Stimulated activated CD8-positive, alpha-beta memory T cell treated with anti-CD3 and anti-CD28 coated beads, Interleukin-7, amount 100 ng/mL, for 4 hours (primary cell): ENCODE measurements around the gene DBX1.
"Not testable (repeated sequence)": the region's sequence is repeated elsewhere in the genome, so short reads cannot be mapped to it uniquely, and the experiment has no call there.

Source experiments
- DNase-seq, 2 donors: peaks; one replicate each; pipeline ENCODE4 v3.0.0-alpha.2; 2020; ENCODE audit warnings: low read depth in 2 of 2

The DBX1 gene

GRCh38 chr11:20160425-20161229 lies at the start of gene DBX1:
Gene DBX1 (minus strand): TSS chr11:20160475. CDS start chr11:20160324, 151 bp downstream.
- no peak for DNase-seq

- no peak for DNase-seq
These were observed 48.4 kb upstream of the DBX1 start for GRCh38 chr11:20208622-20209111.

DNA sequence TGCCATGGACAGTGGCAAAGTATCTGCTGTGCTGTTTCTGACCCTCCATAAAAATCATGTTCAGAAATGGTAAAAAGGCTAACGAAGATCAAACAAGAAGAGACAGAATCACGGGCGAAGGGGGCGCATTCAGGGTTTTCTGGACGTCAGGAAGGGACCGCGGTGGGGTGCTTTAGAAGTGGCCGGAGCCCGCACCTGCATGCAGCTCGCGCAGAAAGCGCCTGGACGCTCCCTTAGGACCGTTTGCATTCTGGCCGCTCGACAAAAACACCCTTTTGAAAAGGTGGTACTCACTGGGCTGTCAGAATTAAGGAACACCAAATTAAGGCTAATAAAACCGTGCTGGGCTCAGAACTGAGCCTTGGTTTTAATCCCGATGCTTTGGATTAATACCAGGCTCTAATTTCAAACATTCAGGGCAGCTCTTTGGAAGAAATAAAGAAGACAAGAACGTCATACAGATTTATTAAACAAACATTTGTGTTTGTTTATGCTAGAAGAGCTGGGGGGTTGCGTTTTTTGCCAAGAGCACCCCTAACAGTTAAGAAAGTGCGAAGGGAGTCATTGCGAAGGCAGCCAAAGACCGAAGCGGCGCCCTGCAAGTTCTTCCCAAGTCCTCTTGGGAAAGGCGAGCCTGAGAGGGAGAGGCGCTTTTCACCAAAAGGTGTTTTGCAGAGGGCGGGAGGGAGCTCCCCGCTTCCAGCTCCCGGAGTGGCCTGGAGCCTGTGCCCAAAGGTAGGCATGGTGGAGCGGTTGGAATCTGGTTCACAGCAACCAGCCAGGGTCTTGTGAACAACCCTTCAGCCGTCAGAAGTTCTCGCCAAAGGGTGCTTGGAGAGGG lies 47.7 kb upstream of the DBX1 start:
- DNase-seq = no peak

DNA sequence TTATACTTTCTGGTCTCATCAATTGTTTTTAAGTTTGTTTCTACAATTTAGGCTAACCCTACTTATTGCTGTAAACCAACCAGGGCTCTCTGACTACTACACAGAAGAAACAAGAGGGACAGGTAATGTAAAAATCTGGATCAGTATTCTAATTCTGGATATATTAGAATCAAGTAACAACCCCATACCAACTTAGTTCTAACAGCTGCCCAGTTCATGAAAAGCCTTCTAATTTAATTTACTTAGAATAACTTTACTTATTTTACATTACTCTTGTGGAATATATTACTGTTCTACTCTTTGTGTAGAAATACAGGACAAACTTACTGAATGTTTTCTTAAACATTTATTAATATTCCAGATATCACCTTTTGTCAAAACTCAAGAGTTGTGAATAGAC lies 45.5 kb upstream of the DBX1 start:
- no peak for DNase-seq

DNA sequence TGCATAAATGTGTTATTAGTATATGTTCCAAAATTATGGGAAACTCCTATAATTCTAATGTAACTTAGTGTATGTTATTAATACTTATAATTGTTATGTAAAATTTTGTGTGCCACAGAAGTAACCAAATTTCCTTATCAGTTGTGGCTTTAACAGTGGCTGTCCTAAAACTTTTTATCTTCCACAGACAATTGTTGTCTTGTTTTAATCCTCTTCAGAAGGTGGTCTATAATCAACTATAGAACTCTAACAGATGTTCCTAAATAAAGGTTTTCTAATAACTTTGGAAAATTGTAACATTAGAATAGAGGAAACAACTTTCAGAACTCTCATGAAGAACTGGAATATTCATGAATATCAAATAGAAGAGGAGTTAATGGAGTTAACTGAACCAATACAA lies 44.4 kb upstream of the DBX1 start:
- DNase-seq = no peak

DNA sequence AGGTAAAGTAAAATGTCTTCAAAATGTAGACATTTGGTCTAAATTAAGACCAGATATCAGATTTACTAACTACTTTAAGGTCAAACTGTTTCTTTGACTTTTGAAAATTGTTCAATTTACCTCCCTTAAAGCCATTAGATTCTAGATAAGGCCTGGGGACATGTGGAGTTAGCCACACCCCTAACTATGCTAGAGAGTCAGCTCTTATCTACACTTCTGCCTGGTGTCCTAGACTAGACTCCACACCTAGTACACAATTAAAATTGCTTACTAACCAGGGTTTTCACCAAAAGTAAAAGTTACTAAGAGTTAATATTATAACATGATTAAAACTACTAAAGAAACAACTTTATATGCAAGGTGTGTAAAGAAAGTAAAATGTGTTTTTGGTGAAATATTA lies 43.6 kb upstream of the DBX1 start:
- DNase-seq = no peak

DNA sequence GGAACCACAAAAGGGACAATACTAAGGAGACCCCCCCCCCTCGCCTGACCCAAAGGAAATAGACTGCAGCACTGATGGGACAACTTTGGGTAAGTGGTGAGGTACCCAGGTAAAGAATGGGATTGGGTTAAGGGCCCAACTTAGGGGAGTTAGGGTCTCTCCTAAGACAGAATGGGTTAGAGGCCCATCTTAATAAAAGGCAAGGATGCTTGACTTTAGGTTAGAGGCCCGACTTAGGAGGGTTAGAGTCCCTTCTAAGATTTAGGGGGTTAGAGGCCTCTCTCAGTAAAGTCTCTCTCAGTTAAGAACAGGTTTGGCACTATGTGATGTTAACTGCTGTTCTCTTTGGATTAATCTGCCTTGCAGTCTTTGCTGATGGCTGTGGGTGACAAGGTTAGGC lies 41.0 kb upstream of the DBX1 start:
- DNase-seq = no peak

GRCh38 chr11:20200331-20200955 lies 40.2 kb upstream of the DBX1 start:
- DNase-seq = not testable (repeated sequence)

GRCh38 chr11:20197881-20198280 lies 37.6 kb upstream of the DBX1 start:
- DNase-seq = no peak

- DNase-seq = no peak
These were observed 34.2 kb upstream of the DBX1 start for GRCh38 chr11:20194470-20194869.

GRCh38 chr11:20193307-20193706 lies 33.0 kb upstream of the DBX1 start:
- no peak for DNase-seq

DNA sequence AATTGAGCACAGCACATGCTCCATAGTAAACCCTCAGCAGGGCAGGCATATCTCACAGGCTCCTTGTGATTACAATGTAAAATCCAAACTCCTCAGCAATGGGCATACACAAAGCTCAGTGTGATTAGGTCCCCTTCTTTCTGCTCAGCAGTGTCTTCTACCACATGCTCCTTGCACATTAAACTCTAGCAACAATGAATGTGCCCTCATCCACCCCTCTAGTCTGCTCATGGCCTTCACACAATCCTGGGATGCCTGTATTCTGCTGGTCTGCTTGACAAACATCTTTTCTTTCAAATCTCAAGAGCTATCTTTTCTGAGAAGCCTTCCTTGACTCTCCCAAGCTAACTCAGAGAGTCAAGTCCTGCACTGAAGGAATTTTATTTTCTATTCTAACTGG lies 32.4 kb upstream of the DBX1 start:
- DNase-seq = no peak

DNA sequence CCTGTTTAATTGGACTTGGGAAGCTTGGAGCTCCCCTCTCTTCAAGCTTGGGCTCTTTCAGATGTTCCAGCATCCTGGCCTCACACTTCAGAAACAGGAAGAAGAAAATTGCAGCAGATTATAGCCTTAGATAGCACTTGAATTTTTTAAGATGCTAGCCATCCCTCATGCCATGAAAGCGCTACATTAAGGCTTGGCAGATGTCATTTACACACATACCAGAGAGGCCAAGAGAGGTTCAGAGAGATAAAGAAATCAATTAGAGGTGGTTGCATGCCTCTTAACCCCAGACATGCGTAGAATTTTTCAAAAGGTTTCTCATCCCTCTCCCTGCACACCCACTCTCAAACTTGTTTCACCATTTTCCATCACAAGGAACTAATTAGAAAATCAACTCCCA lies 31.9 kb upstream of the DBX1 start:
- DNase-seq = no peak

GRCh38 chr11:20178976-20179375 lies 18.7 kb upstream of the DBX1 start:
- DNase-seq = no peak

DNA sequence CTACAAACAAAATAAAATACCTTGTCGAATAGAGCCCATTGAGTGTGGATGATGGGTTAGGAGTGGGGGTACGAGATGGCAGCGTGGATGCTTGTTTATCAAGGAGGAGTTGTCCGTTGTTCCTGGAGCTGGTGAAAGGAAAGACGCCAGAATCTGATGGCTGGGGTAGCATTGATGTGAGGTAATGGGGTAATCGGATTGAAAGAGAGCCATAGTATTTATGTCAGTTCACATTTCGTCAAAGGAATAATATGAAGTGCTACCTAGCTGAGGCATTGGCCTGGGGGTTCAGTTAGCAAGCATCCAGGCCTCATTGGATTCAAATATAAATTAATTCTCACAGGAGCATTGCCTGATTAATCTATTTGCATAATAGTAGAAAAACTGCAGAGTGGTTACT lies 16.9 kb upstream of the DBX1 start:
- DNase-seq = no peak

DNA sequence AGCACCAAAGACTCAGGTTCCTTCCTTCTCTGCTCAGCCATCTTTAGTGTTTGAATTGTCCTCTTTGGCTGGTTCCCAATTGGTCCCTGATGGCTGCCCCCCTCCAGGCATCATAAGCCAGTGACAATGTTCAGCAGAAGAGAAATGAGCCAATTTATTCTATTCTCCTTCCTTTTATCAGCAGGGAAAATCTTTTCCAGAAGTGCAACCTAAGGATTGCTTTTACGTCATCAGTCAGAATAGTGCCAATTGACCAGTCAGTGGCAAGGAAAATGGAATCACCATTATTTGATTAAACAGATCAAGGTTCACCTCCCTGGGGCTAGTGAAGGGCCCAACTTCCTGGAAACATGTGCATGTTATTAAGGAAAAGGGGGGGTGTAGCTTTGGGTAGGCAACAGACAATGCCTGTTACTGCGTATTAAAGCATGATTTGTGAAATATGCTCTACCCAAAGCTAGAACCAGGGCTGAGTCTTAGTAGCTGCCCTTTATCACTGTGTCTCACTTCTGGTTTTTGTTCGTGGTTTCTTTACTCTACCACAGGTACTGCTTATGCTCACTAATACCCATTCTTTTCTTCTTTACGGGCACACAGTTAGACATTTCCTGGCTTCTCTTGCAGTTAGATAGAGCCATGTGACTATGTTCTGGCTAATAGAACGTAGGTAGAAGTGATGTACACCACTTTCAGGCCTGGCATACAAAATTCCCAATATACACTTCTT lies 12.6 kb upstream of the DBX1 start:
- no peak for DNase-seq

GRCh38 chr11:20163783-20164481 lies 3.7 kb upstream of the DBX1 start:
- DNase-seq = no peak

DNA sequence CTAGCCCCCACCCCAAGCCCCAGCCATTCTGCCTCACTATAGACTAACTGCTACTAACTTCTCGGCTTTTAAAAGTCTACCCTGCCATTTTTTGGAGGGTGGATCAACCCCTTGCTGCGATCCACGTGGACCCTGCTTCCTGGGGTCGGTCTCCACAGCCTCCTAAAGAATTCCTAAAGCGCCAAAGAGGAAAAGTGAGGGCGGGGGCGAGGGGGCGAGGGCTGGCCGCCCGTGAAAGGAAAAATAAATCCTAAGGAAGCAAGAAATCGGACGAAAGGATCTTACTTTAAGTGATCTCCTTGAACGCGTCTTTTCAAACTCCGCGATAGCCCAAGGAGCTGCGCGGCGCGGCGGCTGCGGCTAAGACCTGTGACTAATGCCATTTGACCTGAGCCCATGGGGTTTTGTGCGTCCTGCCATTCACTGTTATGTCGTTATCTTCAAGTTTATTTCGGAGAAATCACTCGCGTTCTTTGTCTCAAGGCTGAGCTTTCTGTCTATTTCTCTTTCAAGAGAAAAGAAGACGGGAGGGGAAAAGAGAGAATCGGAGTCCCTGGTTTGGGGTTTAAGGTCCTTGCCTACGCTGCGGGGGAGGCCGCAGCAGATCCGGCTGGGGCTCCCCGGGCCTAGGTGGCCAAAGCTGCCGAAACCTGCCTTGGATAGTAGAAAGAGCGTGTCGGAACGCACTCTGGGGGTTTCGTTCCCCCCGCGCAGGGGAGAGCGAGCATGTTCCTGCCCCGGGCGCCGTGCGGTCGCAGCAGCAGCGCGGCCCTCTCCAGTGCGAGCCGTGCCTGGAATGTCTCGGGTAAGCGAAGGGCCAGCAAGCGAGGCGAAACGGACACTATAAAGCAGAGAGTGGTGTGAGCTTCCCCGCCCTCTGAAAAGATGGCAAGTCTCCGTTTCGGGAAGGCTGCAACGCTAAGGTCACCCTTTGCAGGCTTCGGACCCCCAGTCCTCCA lies 2.8 kb upstream of the DBX1 start:
- DNase-seq = no peak

DNA sequence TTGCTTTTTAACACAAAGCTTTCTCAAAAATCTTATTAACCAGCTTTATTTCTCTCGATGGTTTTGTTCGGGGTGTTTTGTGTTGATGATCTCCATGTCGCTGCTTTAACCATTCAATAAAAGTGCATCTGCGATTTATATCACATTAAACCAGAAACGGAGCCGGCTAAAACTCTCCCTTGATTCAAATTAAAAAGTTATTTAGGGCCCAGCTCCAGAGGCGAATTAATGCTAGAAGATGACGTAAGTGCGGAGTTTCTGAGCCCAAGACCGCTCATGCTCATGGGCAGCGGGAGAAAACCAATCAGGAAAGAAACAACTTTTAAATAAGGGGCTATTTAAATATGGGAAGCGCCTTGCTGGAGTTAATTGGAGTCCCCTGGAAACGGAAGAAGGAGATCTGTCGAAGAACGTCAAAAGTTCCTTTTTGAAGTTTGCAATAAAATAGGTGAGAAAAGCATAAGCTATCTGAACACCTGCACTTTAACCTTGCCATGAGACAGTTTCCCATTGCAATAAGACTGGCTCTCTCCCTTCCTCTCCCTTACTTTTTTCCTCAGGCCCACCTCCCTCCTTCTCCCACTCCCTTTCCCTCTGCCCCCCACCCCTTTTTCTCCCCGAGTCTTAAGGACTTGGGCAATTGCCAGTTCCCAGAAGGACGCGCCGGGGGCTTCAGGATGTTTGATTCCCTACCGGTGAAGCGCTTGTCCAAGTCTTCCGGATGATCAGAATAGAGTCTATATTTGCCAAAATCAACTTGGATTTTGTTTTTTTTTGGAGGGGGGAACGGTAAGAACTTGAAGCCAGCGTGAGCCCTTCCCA lies 1.9 kb upstream of the DBX1 start:
- no peak for DNase-seq
